HL-60 (cell line): ENCODE data around the gene MAU2.
"Not testable (repeated sequence)": the region's sequence is repeated elsewhere in the genome, so short reads cannot be mapped to it uniquely, and the experiment has no call there.

Source experiments
- DNase-seq, 2 experiments: peaks; one replicate each; pipeline ENCODE4 v3.0.0-alpha.2; 2010 to 2020; ENCODE audit warnings: low read depth in 1 of 2, low spot score in 1 of 2
- H3K27ac ChIP-seq: fragments of 250-450 bp; sonication (Bioruptor Pico); replicated peaks from 2 replicates; pipeline ENCODE4 v1.5.1; 2020; ENCODE audit warnings: mild to moderate bottlenecking, moderate library complexity
- H3K27me3 ChIP-seq: fragments of 250-450 bp; sonication (Bioruptor Pico); 2 replicates; pipeline ENCODE4 v1.5.1; 2021; ENCODE audit warnings: mild to moderate bottlenecking, moderate library complexity; ENCODE audit not compliant: insufficient read depth, poor library complexity, severe bottlenecking
- H3K4me3 ChIP-seq: replicated peaks from 2 replicates; pipeline ENCODE4 v1.5.1; 2011; ENCODE audit warnings: mild to moderate bottlenecking, control low read depth, low read length; ENCODE audit not compliant: insufficient read depth
- CTCF ChIP-seq: IDR thresholded peaks from one replicate; pipeline ENCODE4 v1.5.1; 2011; ENCODE audit warnings: low read length, control low read depth, inconsistent platforms; ENCODE audit not compliant: insufficient read depth
- GABPA ChIP-seq: IDR thresholded peaks from 2 replicates; pipeline ENCODE4 v1.6.1; 2012; ENCODE audit warnings: low read depth
- POLR2AphosphoS5 ChIP-seq: IDR thresholded peaks from 2 replicates; pipeline ENCODE4 v1.6.1; 2012; ENCODE audit warnings: low read depth
- REST ChIP-seq: IDR thresholded peaks from 2 replicates; pipeline ENCODE4 v1.6.1; 2012; ENCODE audit warnings: low read depth; ENCODE audit not compliant: insufficient replicate concordance
- SPI1 ChIP-seq: IDR thresholded peaks from 2 replicates; pipeline ENCODE4 v1.6.1; 2012; ENCODE audit warnings: low read depth, mild to moderate bottlenecking, borderline replicate concordance

Gene MAU2

GRCh38 chr19:19387108-19387507 lies 66.5 kb downstream of the MAU2 start:
- peak overlapping the region; percentile 82; the same call in 1 of the 2 replicates for H3K27ac ChIP-seq
- H3K4me3 ChIP-seq, result peak overlapping the region; percentile 90
- DNase-seq, result no peak
- TF ChIP-seq CTCF (no peak), POLR2AphosphoS5 (no peak), GABPA (no peak), SPI1 (no peak), REST (no peak)
- no peaks in the 10 kb centered on the region for H3K27me3 ChIP-seq

GRCh38 chr19:19388568-19389555 lies 68.2 kb downstream of the MAU2 start:
- TF ChIP-seq GABPA (peak; percentile 68), CTCF (no peak), REST (no peak), SPI1 (0 out of 2 replicates have a peak, but pooled peaks have one; percentile 10)
- no peaks in the 10 kb centered on the region for H3K27me3 ChIP-seq

DNA sequence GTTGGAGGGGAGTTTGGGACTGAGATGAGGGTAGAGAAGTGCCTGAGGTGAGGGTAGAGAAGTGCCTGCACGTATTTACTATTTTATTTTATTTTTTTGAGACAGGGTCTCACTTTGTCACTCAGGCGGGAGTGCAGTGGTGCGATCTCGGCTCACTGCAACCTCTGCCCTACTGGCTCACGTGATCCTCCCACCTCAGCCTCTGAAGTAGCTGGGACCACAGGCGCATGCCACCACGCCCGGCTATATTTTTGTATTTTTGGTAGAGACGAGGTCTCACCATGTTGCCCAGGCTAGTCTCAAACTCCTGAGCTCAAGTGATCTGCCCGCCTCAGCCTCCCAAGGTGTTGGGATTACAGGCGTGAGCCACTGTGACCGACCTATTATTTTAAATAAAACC lies 69.1 kb downstream of the MAU2 start:
- not testable (repeated sequence) for H3K27me3 ChIP-seq, DNase-seq, H3K4me3 ChIP-seq
- H3K27ac ChIP-seq, result peak overlapping the region; percentile 33

More at GRCh38 chr19:19388568-19389555, 68.2 kb downstream of the MAU2 start:
- no peak for DNase-seq
- H3K27ac ChIP-seq, result peak overlapping the region; percentile 33
- H3K4me3 ChIP-seq, result no peak overlapping the region

GRCh38 chr19:19394333-19394732 lies 73.7 kb downstream of the MAU2 start:
- peak overlapping the region; percentile 66 for H3K27ac ChIP-seq
- DNase-seq, H3K4me3 ChIP-seq: not testable (repeated sequence)

More at GRCh38 chr19:19394333-19394732, 73.7 kb downstream of the MAU2 start:
- H3K27me3 ChIP-seq, result not testable (repeated sequence)
